ENCODE data around the gene CD3G. TPM values are rescaled to one million over a fixed set of nuclear protein-coding genes. Genes with fewer than 3 reads are reported as not detected.

Gene CD3G
- total and polyA plus RNA-seq, 2 of the 8 experiments (the other 6 are each of a cell fraction or from before 2014, with no cell fraction given), result not detected

DNA sequence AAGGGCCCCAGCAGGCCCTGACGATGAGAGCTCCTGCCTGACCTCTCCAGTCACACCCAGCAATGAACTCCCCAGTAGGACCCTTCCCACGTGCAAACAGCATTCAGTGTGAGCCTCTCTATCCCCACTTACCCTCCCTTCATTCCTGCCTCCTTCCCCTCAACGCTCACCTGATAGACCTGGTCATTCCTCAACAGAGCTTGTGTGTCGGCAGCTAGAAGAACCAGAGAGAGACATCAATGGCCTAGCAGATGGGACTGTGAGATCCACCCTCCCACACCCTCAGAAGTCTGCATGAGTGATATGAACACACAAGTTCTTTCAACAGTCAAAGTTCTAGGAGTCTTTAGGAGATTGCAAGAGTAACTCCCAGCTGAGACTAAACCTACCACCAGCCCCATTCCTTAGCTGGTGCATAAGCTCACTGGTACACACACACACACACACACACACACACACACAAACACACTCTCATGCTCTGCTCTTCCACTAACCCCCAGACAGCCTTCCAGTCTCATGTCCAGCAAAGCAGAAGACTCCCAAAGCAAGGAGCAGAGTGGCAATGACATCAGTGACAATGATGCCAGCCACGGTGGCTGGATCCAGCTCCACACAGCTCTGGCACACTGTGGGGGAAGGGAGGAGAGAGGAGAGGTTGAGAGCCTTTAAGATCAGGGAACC, 4.7 kb upstream of the CD3G start (continued):
- TF ChIP-seq JUND (IDR thresholded peaks at IDR 0.05; ENCODE audit: low read length) (no peak), CHD2 (IDR thresholded peaks at IDR 0.05; ENCODE audit: low read length) (no peak)
